ENCODE results near the gene CTDSP2.
"Not testable (repeated sequence)": the region's sequence is repeated elsewhere in the genome, so short reads cannot be mapped to it uniquely, and the experiment has no call there.

The CTDSP2 gene

GRCh38 chr12:57850854-57851430, 4.4 kb upstream of the CTDSP2 start:
- Mint-ChIP-seq H3K27ac (no peak overlapping the region), H3K36me3 (no peaks in the 10 kb centered on the region), H3K4me1 (peaks cover 46% of the 10 kb centered on the region), H3K4me3 (no peak overlapping the region), H3K27me3 (peaks cover 39% of the 10 kb centered on the region), H3K9me3 (no peaks in the 10 kb centered on the region)
- peak; percentile 52 for ATAC-seq

- Mint-ChIP-seq H3K27me3 (peaks cover 30% of the 10 kb centered on the region), H3K4me1 (peaks cover 49% of the 10 kb centered on the region)
- H3K4me3 Mint-ChIP-seq, H3K9me3 Mint-ChIP-seq, ATAC-seq, H3K36me3 Mint-ChIP-seq, H3K27ac Mint-ChIP-seq: not testable (repeated sequence)
These were observed 2.9 kb upstream of the CTDSP2 start for GRCh38 chr12:57849447-57849846.

GRCh38 chr12:57849035-57849434, 2.5 kb upstream of the CTDSP2 start:
- Mint-ChIP-seq H3K27ac (no peak overlapping the region), H3K9me3 (no peaks in the 10 kb centered on the region), H3K4me3 (no peak overlapping the region), H3K4me1 (peaks cover 53% of the 10 kb centered on the region), H3K27me3 (peaks cover 29% of the 10 kb centered on the region), H3K36me3 (no peaks in the 10 kb centered on the region)
- ATAC-seq: no peak

- H3K27ac Mint-ChIP-seq: no peak overlapping the region
- peaks cover 21% of the 10 kb centered on the region for H3K27me3 Mint-ChIP-seq
- ATAC-seq: no peak
- no peaks in the 10 kb centered on the region for H3K36me3 Mint-ChIP-seq
- no peaks in the 10 kb centered on the region for H3K9me3 Mint-ChIP-seq
- H3K4me3 Mint-ChIP-seq: no peak overlapping the region
- peaks cover 55% of the 10 kb centered on the region for H3K4me1 Mint-ChIP-seq
These were observed 1.7 kb upstream of the CTDSP2 start for GRCh38 chr12:57848208-57848607.

- Mint-ChIP-seq H3K4me1 (peaks cover 55% of the 10 kb centered on the region), H3K36me3 (no peaks in the 10 kb centered on the region), H3K27ac (peak overlapping the region; percentile 63), H3K9me3 (no peaks in the 10 kb centered on the region), H3K27me3 (peaks cover 1% of the 10 kb centered on the region), H3K4me3 (peak overlapping the region; percentile 89)
- ATAC-seq: no peak
These were observed 298 bp downstream of the CTDSP2 start for GRCh38 chr12:57846285-57846576.

GRCh38 chr12:57845478-57846284, 848 bp downstream of the CTDSP2 start:
- Mint-ChIP-seq H3K4me3 (peak overlapping the region; percentile 89), H3K4me1 (peaks cover 55% of the 10 kb centered on the region), H3K36me3 (no peaks in the 10 kb centered on the region), H3K9me3 (no peaks in the 10 kb centered on the region), H3K27me3 (no peaks in the 10 kb centered on the region), H3K27ac (peak overlapping the region; percentile 63)
- peak; percentile 55 for ATAC-seq

- no peak for ATAC-seq
- H3K4me1 Mint-ChIP-seq: peaks cover 61% of the 10 kb centered on the region
- H3K9me3 Mint-ChIP-seq: no peaks in the 10 kb centered on the region
- peak overlapping the region; percentile 63 for H3K27ac Mint-ChIP-seq
- H3K27me3 Mint-ChIP-seq: no peaks in the 10 kb centered on the region
- no peaks in the 10 kb centered on the region for H3K36me3 Mint-ChIP-seq
- peak overlapping the region; percentile 89 for H3K4me3 Mint-ChIP-seq
These were observed 1.6 kb downstream of the CTDSP2 start for GRCh38 chr12:57844709-57845477.

- H3K27ac Mint-ChIP-seq: peak overlapping the region; percentile 63
These were observed 3.9 kb downstream of the CTDSP2 start for GRCh38 chr12:57842342-57843294.

GRCh38 chr12:57841445-57841844, 5.1 kb downstream of the CTDSP2 start:
- Mint-ChIP-seq H3K4me3 (no peak overlapping the region), H3K27me3 (no peaks in the 10 kb centered on the region)

More at GRCh38 chr12:57842342-57843294, 3.9 kb downstream of the CTDSP2 start:
- no peaks in the 10 kb centered on the region for H3K27me3 Mint-ChIP-seq
- no peaks in the 10 kb centered on the region for H3K9me3 Mint-ChIP-seq
- no peak for ATAC-seq
- H3K36me3 Mint-ChIP-seq: no peaks in the 10 kb centered on the region
- H3K4me3 Mint-ChIP-seq: peak overlapping the region; percentile 58
- peaks cover 78% of the 10 kb centered on the region for H3K4me1 Mint-ChIP-seq

GRCh38 chr12:57840726-57841125, 5.8 kb downstream of the CTDSP2 start:
- ATAC-seq: no peak
- Mint-ChIP-seq H3K27me3 (no peaks in the 10 kb centered on the region), H3K4me3 (no peak overlapping the region), H3K4me1 (peaks cover 90% of the 10 kb centered on the region), H3K36me3 (no peaks in the 10 kb centered on the region), H3K27ac (peak overlapping the region; percentile 63), H3K9me3 (no peaks in the 10 kb centered on the region)

More at GRCh38 chr12:57841445-57841844, 5.1 kb downstream of the CTDSP2 start:
- ATAC-seq: no peak
- Mint-ChIP-seq H3K27ac (peak overlapping the region; percentile 63), H3K9me3 (no peaks in the 10 kb centered on the region), H3K4me1 (peaks cover 83% of the 10 kb centered on the region), H3K36me3 (no peaks in the 10 kb centered on the region)

- peak overlapping the region; percentile 63 for H3K27ac Mint-ChIP-seq
- H3K4me1 Mint-ChIP-seq: peaks cover 97% of the 10 kb centered on the region
- H3K9me3 Mint-ChIP-seq: no peaks in the 10 kb centered on the region
- H3K4me3 Mint-ChIP-seq: no peak overlapping the region
- no peaks in the 10 kb centered on the region for H3K27me3 Mint-ChIP-seq
- H3K36me3 Mint-ChIP-seq: no peaks in the 10 kb centered on the region
- no peak for ATAC-seq
These were observed 6.5 kb downstream of the CTDSP2 start for GRCh38 chr12:57839996-57840395.

GRCh38 chr12:57838594-57839302, 7.8 kb downstream of the CTDSP2 start:
- Mint-ChIP-seq H3K9me3 (no peaks in the 10 kb centered on the region), H3K4me3 (no peak overlapping the region), H3K27ac (peak overlapping the region; percentile 63), H3K4me1 (peaks cover 96% of the 10 kb centered on the region), H3K27me3 (no peaks in the 10 kb centered on the region), H3K36me3 (no peaks in the 10 kb centered on the region)
- ATAC-seq: peak; percentile 54

- H3K27me3 Mint-ChIP-seq: no peaks in the 10 kb centered on the region
- no peaks in the 10 kb centered on the region for H3K36me3 Mint-ChIP-seq
- H3K4me3 Mint-ChIP-seq: peak overlapping the region; percentile 52
- peak; percentile 37 for ATAC-seq
- H3K9me3 Mint-ChIP-seq: no peaks in the 10 kb centered on the region
- peaks cover 96% of the 10 kb centered on the region for H3K4me1 Mint-ChIP-seq
- H3K27ac Mint-ChIP-seq: peak overlapping the region; percentile 73
These were observed 8.5 kb downstream of the CTDSP2 start for GRCh38 chr12:57837864-57838562.
